GM13976 (cell line): ENCODE data around the gene IRAK4.
A peak's percentile ranks its signal among the peaks of the same experiment; 100 is the strongest.

Experiments used
- DNase-seq: peaks from one replicate; pipeline ENCODE4 v3.0.0; 2012; ENCODE audit warnings: low spot score
- CTCF ChIP-seq: IDR thresholded peaks from 2 replicates; pipeline ENCODE4 v1.5.1; 2012; ENCODE audit warnings: borderline replicate concordance, mild to moderate bottlenecking; ENCODE audit not compliant: insufficient read depth; ENCODE audit errors: extremely low read depth, missing control alignments, control extremely low read depth
- in situ Hi-C: fragments of 300-500 bp; cut with MboI; formaldehyde crosslinking; loops from one replicate; pipeline ENCODE4 v1.12.0; 2022; ENCODE audit warnings: low sequenced_read_pairs, mixed read lengths, inconsistent platforms; ENCODE audit not compliant: unreplicated experiment

Gene IRAK4

DNA sequence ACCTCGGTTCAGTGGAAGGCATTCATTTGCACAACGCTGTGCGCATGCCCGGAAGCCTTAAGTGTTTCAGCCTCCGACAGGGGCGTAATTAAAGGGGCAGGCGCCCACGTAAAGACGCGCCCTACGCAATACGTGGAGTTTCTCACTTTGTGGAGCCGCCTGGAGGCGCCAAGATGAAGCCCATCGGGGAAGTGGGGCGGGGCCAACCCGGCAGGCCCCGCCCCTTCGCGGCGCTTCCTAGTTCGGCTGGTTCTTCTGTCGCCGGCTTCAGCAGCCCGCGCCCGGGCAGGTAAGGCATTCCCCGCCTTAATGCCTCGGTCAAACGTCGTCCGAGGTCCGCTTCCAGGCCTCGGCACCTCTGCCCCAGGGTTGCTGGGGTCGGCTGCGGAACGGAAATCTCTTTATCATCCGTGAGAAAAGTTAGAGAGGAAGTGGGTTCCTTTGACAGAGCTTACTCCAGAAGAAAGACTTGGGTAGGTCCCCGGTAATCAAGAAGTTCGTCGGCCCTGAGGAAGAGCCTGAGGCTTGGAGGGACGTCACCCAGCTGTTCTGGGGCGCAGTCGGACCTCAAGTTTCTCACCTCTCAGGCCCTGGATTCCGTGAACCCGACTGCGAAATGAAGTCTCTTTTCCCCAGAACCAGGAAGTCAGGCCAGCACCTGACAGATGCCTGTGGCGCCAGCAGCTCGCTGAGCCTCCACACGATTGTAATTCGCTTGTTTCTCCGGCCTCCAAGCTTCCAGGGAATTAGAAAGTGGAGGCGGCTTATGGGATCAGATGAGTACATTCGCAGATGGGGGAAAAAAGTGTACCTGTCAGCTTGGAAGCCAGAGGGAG, at the start of gene IRAK4, which contains the start of gene PUS7L:
Gene IRAK4, plus strand, starts transcription at position 224 of the 836 bp plus-strand sequence. CDS start 9,161 bp downstream, outside the sequence.
Gene PUS7L, minus strand, starts transcription at position 63 of the 836 bp plus-strand sequence. CDS start 3,545 bp downstream, outside the sequence.
- in situ Hi-C loops, result no loop called here
- peak; percentile 26 for TF ChIP-seq CTCF
- peak; percentile 96 for DNase-seq

- no peak for TF ChIP-seq CTCF
- in situ Hi-C loops, result no loop called here
- DNase-seq, result no peak
These were observed 47.4 kb upstream of the IRAK4 start for GRCh38 chr12:43711348-43711747.

DNA sequence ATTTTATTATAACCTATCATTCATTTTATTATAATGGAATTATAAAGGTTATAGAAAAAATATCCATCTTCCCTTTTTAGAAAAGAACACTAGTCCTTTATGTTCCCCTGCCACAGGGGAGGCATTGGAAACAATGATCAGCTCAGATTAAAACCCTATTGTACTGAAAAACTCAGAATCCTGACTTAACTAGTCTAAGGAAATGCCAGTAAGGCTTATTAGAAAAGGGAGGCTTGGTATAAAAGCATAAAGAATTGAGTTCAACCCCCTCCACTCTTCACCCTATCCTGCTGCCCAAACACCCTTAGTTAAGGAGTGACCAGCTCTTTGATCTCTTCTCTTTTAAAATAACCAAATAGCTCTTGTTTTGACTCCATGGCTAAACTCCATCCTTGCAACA, 36.1 kb upstream of the IRAK4 start:
- DNase-seq, result no peak
- no peak for TF ChIP-seq CTCF
- in situ Hi-C loops, result no loop called here

GRCh38 chr12:43723134-43723533, 35.6 kb upstream of the IRAK4 start:
- DNase-seq, result no peak
- TF ChIP-seq CTCF, result no peak
- in situ Hi-C loops, result no loop called here

DNA sequence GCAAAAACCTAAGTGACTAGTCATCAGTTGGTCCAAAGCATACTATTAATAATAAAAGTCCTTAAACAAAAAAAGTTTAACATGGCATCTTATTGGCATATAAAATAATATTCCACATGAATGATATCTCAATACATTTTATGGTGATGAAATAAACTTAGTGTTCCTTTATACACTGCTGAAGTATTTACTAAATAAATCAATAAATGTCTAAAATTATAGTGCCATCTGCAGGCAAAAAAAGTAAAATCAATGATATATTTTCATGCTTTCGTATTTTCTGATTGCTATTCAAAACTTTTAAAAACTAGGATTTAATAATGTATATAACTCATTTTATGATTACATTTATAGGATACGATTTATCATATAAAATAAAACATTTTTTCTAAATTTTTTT, 30.6 kb upstream of the IRAK4 start:
- TF ChIP-seq CTCF, result no peak
- in situ Hi-C loops, result no loop called here
- no peak for DNase-seq

GRCh38 chr12:43728698-43729097, 30.1 kb upstream of the IRAK4 start:
- no peak for DNase-seq
- in situ Hi-C loops, result no loop called here
- TF ChIP-seq CTCF, result no peak
